ENCODE measurements around the gene ADGRD1. TPM values are rescaled to one million over a fixed set of nuclear protein-coding genes. Genes with fewer than 3 reads are reported as not detected.

Gene ADGRD1
- total and polyA plus RNA-seq, 8 donors, result 25.6 to 167 (median 33.4) TPM

- DNase-seq, result no peak
These were observed 198.9 kb downstream of the ADGRD1 start for GRCh38 chr12:131152587-131152986.

GRCh38 chr12:131153016-131153415 is 199.3 kb downstream of the ADGRD1 start:
- Histone ChIP-seq H3K36me3 (no peaks in the 10 kb centered on the region), H3K4me1 (no peaks in the 10 kb centered on the region), H3K9me3 (no peaks in the 10 kb centered on the region), H3K27ac (no peak overlapping the region), H3K27me3 (no peaks in the 10 kb centered on the region), H3K4me3 (no peak overlapping the region)
- ATAC-seq (no peak), DNase-seq (no peak)
- intact Hi-C loops (cut with DNase I), result no loop called here
- TF ChIP-seq CTCF (IDR thresholded peaks at IDR 0.05), result no peak

More at GRCh38 chr12:131152587-131152986, 198.9 kb downstream of the ADGRD1 start:
- no peaks in the 10 kb centered on the region for H3K27me3 ChIP-seq
- H3K27ac ChIP-seq, result no peak overlapping the region
- H3K9me3 ChIP-seq, result no peaks in the 10 kb centered on the region
- TF ChIP-seq CTCF (IDR thresholded peaks at IDR 0.05), result no peak
- no peaks in the 10 kb centered on the region for H3K4me1 ChIP-seq
- H3K36me3 ChIP-seq, result no peaks in the 10 kb centered on the region
- no peak for ATAC-seq
- intact Hi-C loops (cut with DNase I), result no loop called here
- H3K4me3 ChIP-seq, result no peak overlapping the region

GRCh38 chr12:131153956-131154355 is 200.2 kb downstream of the ADGRD1 start:
- Histone ChIP-seq H3K4me1 (no peaks in the 10 kb centered on the region), H3K9me3 (no peaks in the 10 kb centered on the region), H3K4me3 (no peak overlapping the region), H3K27me3 (no peaks in the 10 kb centered on the region), H3K27ac (no peak overlapping the region), H3K36me3 (no peaks in the 10 kb centered on the region)
- ATAC-seq (no peak), DNase-seq (no peak)
- TF ChIP-seq CTCF (IDR thresholded peaks at IDR 0.05), result no peak
- intact Hi-C loops (cut with DNase I), result no loop called here

- H3K27me3 ChIP-seq, result no peaks in the 10 kb centered on the region
- no peaks in the 10 kb centered on the region for H3K4me1 ChIP-seq
- no peak overlapping the region for H3K27ac ChIP-seq
- ATAC-seq (no peak), DNase-seq (no peak)
- H3K4me3 ChIP-seq, result no peak overlapping the region
- H3K9me3 ChIP-seq, result no peaks in the 10 kb centered on the region
- TF ChIP-seq CTCF (IDR thresholded peaks at IDR 0.05), result no peak
- no peaks in the 10 kb centered on the region for H3K36me3 ChIP-seq
- intact Hi-C loops (cut with DNase I), result no loop called here
These were observed 201.4 kb downstream of the ADGRD1 start for GRCh38 chr12:131155131-131155530.

GRCh38 chr12:131157743-131158142 is 204.0 kb downstream of the ADGRD1 start:
- no peaks in the 10 kb centered on the region for H3K4me1 ChIP-seq
- H3K27ac ChIP-seq, result no peak overlapping the region
- H3K36me3 ChIP-seq, result no peaks in the 10 kb centered on the region
- intact Hi-C loops (cut with DNase I), result no loop called here
- H3K27me3 ChIP-seq, result peaks cover 0 to 8% of the 10 kb centered on the region in 2 donors
- ATAC-seq, result no peak
- no peaks in the 10 kb centered on the region for H3K9me3 ChIP-seq
- DNase-seq, result no peak
- no peak overlapping the region for H3K4me3 ChIP-seq
- TF ChIP-seq CTCF (IDR thresholded peaks at IDR 0.05), result no peak

All from left lung (tissue), 10 donors.